Measurements from ENCODE around the gene RING1. TPM values are rescaled to one million over a fixed set of nuclear protein-coding genes. Genes with fewer than 3 reads are reported as not detected.

The RING1 gene
- total RNA-seq, 1 experiment from 2014 or later, result 31.0 TPM

DNA sequence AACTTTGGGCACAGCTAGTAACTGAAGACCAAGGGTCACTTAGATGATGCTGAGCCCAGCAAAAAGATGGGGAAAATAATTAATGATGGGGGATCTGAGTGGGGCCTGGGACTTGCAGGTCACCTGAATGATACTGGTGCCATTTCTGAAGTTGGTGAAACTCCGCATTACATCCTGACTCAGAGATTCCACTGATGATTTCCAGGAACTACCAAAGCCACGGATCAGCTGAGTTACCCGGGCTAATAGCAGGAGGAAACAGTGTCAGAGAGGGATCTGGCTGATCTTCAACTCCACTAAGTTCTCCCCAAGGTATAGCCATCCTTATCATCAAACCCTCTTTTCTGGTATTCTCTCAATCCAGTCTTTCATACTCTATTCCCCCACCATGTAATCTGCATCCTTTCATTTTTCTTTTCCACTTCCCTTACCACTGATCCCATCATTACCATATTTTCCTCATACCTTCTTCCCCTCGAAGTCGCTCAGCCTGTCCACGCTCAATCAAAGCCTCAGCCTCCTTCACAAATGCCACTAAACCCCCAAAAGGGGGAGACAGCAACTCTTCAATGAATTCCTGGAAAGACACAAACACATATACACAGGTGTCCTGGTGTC, 43.2 kb downstream of the RING1 start:
- Histone ChIP-seq H4K8ac (replicated peaks; ENCODE audit: insufficient read length, low read depth, low read length) (no peak overlapping the region), H3K4me2 (ENCODE audit: insufficient read depth, insufficient read length, low read length) (no peak overlapping the region), H3K23ac (ENCODE audit: insufficient read length, low read depth, low read length) (no peak overlapping the region), H2BK20ac (ENCODE audit: low read depth, low read length, poor library complexity, severe bottlenecking) (no peak overlapping the region), H3K23me2 (ENCODE audit: insufficient read length, low read depth, low read length, poor library complexity, severe bottlenecking) (peaks cover 17% of the 10 kb centered on the region), H3K4ac (ENCODE audit: low read depth, low read length) (no peak overlapping the region), H3K4me1 (ENCODE audit: insufficient read depth, low read length) (no peaks in the 10 kb centered on the region; the same call in 1 of the 2 replicates), H2BK15ac (ENCODE audit: low read depth, low read length) (no peak overlapping the region), H4K20me1 (ENCODE audit: control insufficient read depth, insufficient read depth, insufficient read length) (no peaks in the 10 kb centered on the region), H3K79me2 (ENCODE audit: insufficient read depth, low read length) (no peaks in the 10 kb centered on the region), H3K18ac (ENCODE audit: insufficient read length, low read depth, low read length) (no peak overlapping the region), H3K79me1 (ENCODE audit: insufficient read depth, low read depth, low read length, poor library complexity, severe bottlenecking) (no peaks in the 10 kb centered on the region), H2AFZ (ENCODE audit: low read length) (no peak overlapping the region), H2BK5ac (ENCODE audit: insufficient read length, low read length) (no peak overlapping the region), H3K14ac (ENCODE audit: insufficient read depth, low read length) (no peak overlapping the region), H2BK120ac (ENCODE audit: low read depth, low read length, poor library complexity, severe bottlenecking) (no peak overlapping the region), H3K56ac (ENCODE audit: insufficient read length, low read depth, low read length) (no peak overlapping the region), H3K9me3 (ENCODE audit: control insufficient read depth, low read depth, low read length) (no peaks in the 10 kb centered on the region), H3K27ac (ENCODE audit: insufficient read length, low read depth, low read length) (no peak overlapping the region), H4K91ac (ENCODE audit: insufficient read length, low read depth, low read length) (no peak overlapping the region), H3K9ac (ENCODE audit: extremely low read depth, insufficient read length, low read length) (no peak overlapping the region), H2BK12ac (ENCODE audit: insufficient read length, low read depth, low read length) (no peak overlapping the region), H4K5ac (ENCODE audit: insufficient read length, low read depth, low read length) (no peak overlapping the region), H3T11ph (ENCODE audit: low read length) (no peak overlapping the region), H2AK5ac (ENCODE audit: insufficient read length, low read length) (no peak overlapping the region), H3K27me3 (ENCODE audit: insufficient read depth, low read length) (no peaks in the 10 kb centered on the region; the same call in 1 of the 2 replicates)
- no peak overlapping the region for H3K27ac Mint-ChIP-seq
- DNase-seq, result no peak
- H3K4me3 Mint-ChIP-seq, result no peak overlapping the region; a peak in 1 of 5 replicates
- peaks cover 23% of the 10 kb centered on the region for H3K27me3 Mint-ChIP-seq (ENCODE audit: low read depth)
- no peaks in the 10 kb centered on the region; a peak in 1 of 5 replicates for H3K9me3 Mint-ChIP-seq
- peaks cover 20 to 24% of the 10 kb centered on the region in 2 experiments for H3K4me1 Mint-ChIP-seq
- H3K36me3 Mint-ChIP-seq (ENCODE audit: insufficient read depth in 1 of 3, low read depth in 3 of 3), result peaks cover 10 to 29% (median 23%) of the 10 kb centered on the region in 3 experiments; a peak in 6 of 7 replicates
- 100% methylated on average over 3 of the region's 6 CpGs for WGBS (ENCODE audit: extremely low coverage, insufficient read length, low lambda C conversion rate)
- TF ChIP-seq, protein P1, sequence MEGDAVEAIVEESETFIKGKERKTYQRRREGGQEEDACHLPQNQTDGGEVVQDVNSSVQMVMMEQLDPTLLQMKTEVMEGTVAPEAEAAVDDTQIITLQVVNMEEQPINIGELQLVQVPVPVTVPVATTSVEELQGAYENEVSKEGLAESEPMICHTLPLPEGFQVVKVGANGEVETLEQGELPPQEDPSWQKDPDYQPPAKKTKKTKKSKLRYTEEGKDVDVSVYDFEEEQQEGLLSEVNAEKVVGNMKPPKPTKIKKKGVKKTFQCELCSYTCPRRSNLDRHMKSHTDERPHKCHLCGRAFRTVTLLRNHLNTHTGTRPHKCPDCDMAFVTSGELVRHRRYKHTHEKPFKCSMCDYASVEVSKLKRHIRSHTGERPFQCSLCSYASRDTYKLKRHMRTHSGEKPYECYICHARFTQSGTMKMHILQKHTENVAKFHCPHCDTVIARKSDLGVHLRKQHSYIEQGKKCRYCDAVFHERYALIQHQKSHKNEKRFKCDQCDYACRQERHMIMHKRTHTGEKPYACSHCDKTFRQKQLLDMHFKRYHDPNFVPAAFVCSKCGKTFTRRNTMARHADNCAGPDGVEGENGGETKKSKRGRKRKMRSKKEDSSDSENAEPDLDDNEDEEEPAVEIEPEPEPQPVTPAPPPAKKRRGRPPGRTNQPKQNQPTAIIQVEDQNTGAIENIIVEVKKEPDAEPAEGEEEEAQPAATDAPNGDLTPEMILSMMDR (conservative IDR thresholded peaks at IDR 0.05), result no peak
